SK-N-SH (cell line): ENCODE results near the gene VPS25. TPM values are rescaled to one million over a fixed set of nuclear protein-coding genes. Genes with fewer than 3 reads are reported as not detected.

ENCODE experiments used
- CTCF ChIA-PET: fragments of 300-600, 350-600 bp; formaldehyde crosslinking; extraction: SDS; loops from one replicate; lab custom pipeline; 2021; lab: Yijun Ruan, JAX
- POLR2A ChIA-PET: fragments of 350-600 bp; sonication (Branson Sonifier 250); formaldehyde crosslinking; extraction: SDS; loops from one replicate; lab custom pipeline; 2020; ENCODE audit warnings: antibody characterized with exemption, inconsistent platforms; lab: Yijun Ruan, JAX
- DNase-seq: peaks from one replicate; pipeline ENCODE4 v3.0.0; 2012
- H2AFZ ChIP-seq: fragments of 200-600 bp; sonication (generic); 2 replicates; pipeline ENCODE4 v1.8.1; 2016; ENCODE audit warnings: antibody characterized with exemption, mild to moderate bottlenecking, low read depth
- H3F3A ChIP-seq: fragments of 200-600 bp; sonication (generic); replicated peaks from 2 replicates; pipeline ENCODE3; 2016; ENCODE audit warnings: antibody characterized with exemption, mild to moderate bottlenecking; ENCODE audit not compliant: insufficient read depth
- H3K27ac ChIP-seq, 2 experiments: fragments of 200-500 bp in 1 of 2; fragments of 200-600 bp in 1 of 2; sonication (Bioruptor generic) in 1 of 2; sonication (generic), shearing (Covaris generic) in 1 of 2; 2 replicates each; pipeline versions ENCODE4 v1.5.1 to v1.6.1; 2014 to 2016; ENCODE audit warnings: low read depth in 2 of 2, inconsistent platforms in 1 of 2, low read length in 1 of 2, mild to moderate bottlenecking in 1 of 2, mixed read lengths in 1 of 2
- H3K27me3 ChIP-seq: fragments of 200-600 bp; sonication (generic), shearing (Covaris generic); 2 replicates; pipeline ENCODE4 v1.6.1; 2016; ENCODE audit warnings: mixed run types; ENCODE audit not compliant: insufficient read depth
- H3K36me3 ChIP-seq, 2 experiments: fragments of 200-500 bp in 1 of 2; fragments of 200-600 bp in 1 of 2; sonication (Bioruptor generic) in 1 of 2; sonication (generic) in 1 of 2; replicated peaks in 1 of 2; 2 replicates each; pipeline versions ENCODE3 to v1.5.1; 2014 to 2016; ENCODE audit warnings: low read length in 1 of 2, mild to moderate bottlenecking in 1 of 2; ENCODE audit not compliant: insufficient read depth in 2 of 2, control insufficient read depth in 1 of 2
- H3K4me1 ChIP-seq, 2 experiments: fragments of 200-500 bp in 1 of 2; fragments of 200-600 bp in 1 of 2; sonication (Bioruptor generic) in 1 of 2; sonication (generic), shearing (Covaris generic) in 1 of 2; 2 replicates each; pipeline versions ENCODE4 v1.5.1 to v1.6.1; 2014 to 2016; ENCODE audit warnings: low read depth in 1 of 2, low read length in 1 of 2, mixed run types in 1 of 2; ENCODE audit not compliant: insufficient read depth in 2 of 2, control insufficient read depth in 1 of 2
- H3K4me2 ChIP-seq: fragments of 200-600 bp; sonication (generic), shearing (Covaris generic); 2 replicates; pipeline ENCODE4 v1.6.1; 2017; ENCODE audit warnings: mixed run types
- H3K4me3 ChIP-seq, 2 experiments: fragments of 200-500 bp in 1 of 2; fragments of 200-600 bp in 1 of 2; sonication (Bioruptor generic) in 1 of 2; sonication (generic), shearing (Covaris generic) in 1 of 2; 2 replicates each; pipeline versions ENCODE4 v1.5.1 to v1.8.1; 2014 to 2016; ENCODE audit warnings: low read depth in 2 of 2, inconsistent platforms in 1 of 2, low read length in 1 of 2, mild to moderate bottlenecking in 1 of 2, mixed read lengths in 1 of 2, moderate library complexity in 1 of 2
- H3K79me2 ChIP-seq: fragments of 200-600 bp; sonication (generic); 2 replicates; pipeline ENCODE4 v1.8.1; 2017; ENCODE audit warnings: mild to moderate bottlenecking; ENCODE audit not compliant: insufficient read depth
- H3K9ac ChIP-seq: fragments of 200-600 bp; sonication (generic); 2 replicates; pipeline ENCODE4 v1.6.1; 2017; ENCODE audit warnings: mixed run types
- H3K9me2 ChIP-seq: fragments of 200-600 bp; sonication (generic); 2 replicates; pipeline ENCODE4 v1.6.1; 2017; ENCODE audit warnings: mixed run types
- H3K9me3 ChIP-seq: fragments of 200-600 bp; sonication (generic); 2 replicates; pipeline ENCODE4 v1.6.1; 2017; ENCODE audit warnings: mixed run types, mild to moderate bottlenecking, moderate library complexity
- H4K20me1 ChIP-seq: fragments of 200-600 bp; sonication (generic); 2 replicates; pipeline ENCODE4 v1.6.1; 2017; ENCODE audit warnings: mild to moderate bottlenecking, mixed run types; ENCODE audit not compliant: insufficient read depth
- CHD2 ChIP-seq: fragments of 150-350 bp; IDR thresholded peaks from 2 replicates; pipeline ENCODE4 v1.6.1; 2018; ENCODE audit warnings: low read length; ENCODE audit not compliant: partially characterized antibody
- EP300 ChIP-seq, 2 experiments: IDR thresholded peaks; 2 replicates each; pipeline versions ENCODE4 v1.4.0 to v1.6.1; 2012; ENCODE audit warnings: borderline replicate concordance in 1 of 2, low read depth in 1 of 2, low read length in 1 of 2
- EZH2phosphoT487 ChIP-seq: fragments of 200-600 bp; sonication (generic); IDR thresholded peaks from 2 replicates; pipeline ENCODE4 v1.6.1; 2017; ENCODE audit warnings: low read depth, mixed run types, mild to moderate bottlenecking, antibody characterized with exemption, moderate library complexity, borderline replicate concordance
- FOXM1 ChIP-seq: IDR thresholded peaks from 2 replicates; pipeline ENCODE4 v1.4.0; 2012; ENCODE audit warnings: low read depth, mild to moderate bottlenecking
- GABPA ChIP-seq: IDR thresholded peaks from 2 replicates; pipeline ENCODE4 v1.4.0; 2012; ENCODE audit warnings: low read depth, mild to moderate bottlenecking
- JUND ChIP-seq: IDR thresholded peaks from 2 replicates; pipeline ENCODE4 v1.4.0; 2012
- MEF2A ChIP-seq: IDR thresholded peaks from 2 replicates; pipeline ENCODE4 v1.4.0; 2012; ENCODE audit warnings: low read depth, borderline replicate concordance
- NFIC ChIP-seq: IDR thresholded peaks from 2 replicates; pipeline ENCODE4 v1.4.0; 2012; ENCODE audit warnings: borderline replicate concordance
- RCOR1 ChIP-seq: fragments of 150-350 bp; IDR thresholded peaks from 2 replicates; pipeline ENCODE4 v1.6.1; 2017; ENCODE audit warnings: antibody characterized with exemption, low read length
- RXRA ChIP-seq: IDR thresholded peaks from 2 replicates; pipeline ENCODE4 v1.4.0; 2012; ENCODE audit warnings: low read depth, mild to moderate bottlenecking, borderline replicate concordance
- SMC3 ChIP-seq: IDR thresholded peaks from 2 replicates; pipeline ENCODE4 v1.6.1; 2012; ENCODE audit warnings: low read depth, low read length, improper control_type of control experiment
- TCF12 ChIP-seq: IDR thresholded peaks from 2 replicates; pipeline ENCODE4 v1.4.0; 2012
- TEAD4 ChIP-seq: IDR thresholded peaks from 2 replicates; pipeline ENCODE4 v1.4.0; 2012; ENCODE audit warnings: mild to moderate bottlenecking, borderline replicate concordance; ENCODE audit not compliant: insufficient read depth
- YY1 ChIP-seq: IDR thresholded peaks from 2 replicates; pipeline ENCODE4 v1.4.0; 2012; ENCODE audit warnings: low read depth, mild to moderate bottlenecking
- WGBS: methylation state at CpG from one replicate; pipeline ENCODE4 v1.1.6; 2017; ENCODE audit warnings: low lambda C conversion rate; 5-methylcytosine and 5-hydroxymethylcytosine counted together
- polyA plus RNA-seq, 3 experiments: library from polyadenylated mRNA; depleted of rRNA; stranded (reverse); fragments of >200 nt; gene quantifications; 2 replicates each; pipeline ENCODE4 v1.2.3, GENCODE V29; 2012
- TF ChIP-seq, protein P1 (sequence below): fragments of 150-350 bp; IDR thresholded peaks from 2 replicates; pipeline ENCODE4 v1.6.1; 2017; ENCODE audit warnings: antibody characterized with exemption, low read length, low read depth, borderline replicate concordance
- TF ChIP-seq, protein P2 (sequence below): IDR thresholded peaks from 2 replicates; pipeline ENCODE4; 2012
- TF ChIP-seq, protein P3 (sequence below): IDR thresholded peaks from 2 replicates; pipeline ENCODE4 v1.4.0; 2012; ENCODE audit warnings: low read depth, borderline replicate concordance
- TF ChIP-seq, protein P4 (sequence below): fragments of 200-600 bp; sonication (generic); IDR thresholded peaks from 2 replicates; pipeline ENCODE4 v1.6.1; 2017; ENCODE audit warnings: antibody characterized with exemption, mild to moderate bottlenecking, moderate library complexity

The VPS25 gene
- polyA plus RNA-seq, 1 of the 3 experiments (the other 2 are of a cell fraction), result 127 TPM

DNA sequence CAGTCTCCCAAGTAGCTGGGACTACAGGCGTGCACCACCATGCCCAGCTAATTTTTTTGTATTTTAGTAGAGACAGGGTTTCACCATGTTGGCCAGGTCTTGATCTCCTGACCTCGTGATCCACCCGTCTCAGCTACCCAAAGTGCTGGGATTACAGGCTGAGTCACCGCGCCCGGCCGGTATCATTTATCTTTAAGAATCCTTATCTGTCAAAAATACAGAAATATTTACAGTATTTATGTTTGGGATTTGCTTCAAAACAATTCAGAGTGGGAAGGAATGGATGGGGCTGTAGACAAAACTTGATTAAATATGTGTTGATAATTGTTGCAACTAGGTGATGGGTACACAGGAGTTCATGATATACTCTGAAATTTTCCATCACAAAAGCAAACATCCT lies 47.9 kb downstream of the VPS25 start:
- Histone ChIP-seq H3K27ac (no peak overlapping the region), H3K9me3 (no peaks in the 10 kb centered on the region), H3F3A (peaks cover 43% of the 10 kb centered on the region), H3K79me2 (peaks cover 34% of the 10 kb centered on the region), H3K4me3 (no peak overlapping the region), H4K20me1 (no peaks in the 10 kb centered on the region), H3K4me1 (peaks cover under 1 to 4% of the 10 kb centered on the region in 2 experiments; a peak in 1 of 4 replicates), H3K27me3 (no peaks in the 10 kb centered on the region), H2AFZ (no peak overlapping the region), H3K4me2 (no peak overlapping the region), H3K9me2 (no peaks in the 10 kb centered on the region), H3K9ac (no peak overlapping the region), H3K36me3 (peaks cover 44 to 61% of the 10 kb centered on the region in 2 experiments)
- 86% methylated on average over 7 of the region's 7 CpGs for WGBS
- no peak for DNase-seq
- TF ChIP-seq RXRA (no peak), YY1 (no peak), EP300 (IDR thresholded peaks at IDR 0.05; ENCODE audit: borderline replicate concordance in 1 of 2, low read depth in 1 of 2, low read length in 1 of 2) (no peak), CHD2 (no peak), EZH2phosphoT487 (no peak), GABPA (no peak), MEF2A (no peak), NFIC (no peak), RCOR1 (no peak), SMC3 (no peak), JUND (no peak), TCF12 (no peak), FOXM1 (no peak), TEAD4 (no peak)
- TF ChIP-seq, protein P1, sequence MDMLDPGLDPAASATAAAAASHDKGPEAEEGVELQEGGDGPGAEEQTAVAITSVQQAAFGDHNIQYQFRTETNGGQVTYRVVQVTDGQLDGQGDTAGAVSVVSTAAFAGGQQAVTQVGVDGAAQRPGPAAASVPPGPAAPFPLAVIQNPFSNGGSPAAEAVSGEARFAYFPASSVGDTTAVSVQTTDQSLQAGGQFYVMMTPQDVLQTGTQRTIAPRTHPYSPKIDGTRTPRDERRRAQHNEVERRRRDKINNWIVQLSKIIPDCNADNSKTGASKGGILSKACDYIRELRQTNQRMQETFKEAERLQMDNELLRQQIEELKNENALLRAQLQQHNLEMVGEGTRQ, result no peak
- TF ChIP-seq, protein P2, sequence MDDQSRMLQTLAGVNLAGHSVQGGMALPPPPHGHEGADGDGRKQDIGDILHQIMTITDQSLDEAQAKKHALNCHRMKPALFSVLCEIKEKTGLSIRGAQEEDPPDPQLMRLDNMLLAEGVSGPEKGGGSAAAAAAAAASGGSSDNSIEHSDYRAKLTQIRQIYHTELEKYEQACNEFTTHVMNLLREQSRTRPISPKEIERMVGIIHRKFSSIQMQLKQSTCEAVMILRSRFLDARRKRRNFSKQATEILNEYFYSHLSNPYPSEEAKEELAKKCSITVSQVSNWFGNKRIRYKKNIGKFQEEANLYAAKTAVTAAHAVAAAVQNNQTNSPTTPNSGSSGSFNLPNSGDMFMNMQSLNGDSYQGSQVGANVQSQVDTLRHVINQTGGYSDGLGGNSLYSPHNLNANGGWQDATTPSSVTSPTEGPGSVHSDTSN, result no peak
- TF ChIP-seq, protein P3, sequence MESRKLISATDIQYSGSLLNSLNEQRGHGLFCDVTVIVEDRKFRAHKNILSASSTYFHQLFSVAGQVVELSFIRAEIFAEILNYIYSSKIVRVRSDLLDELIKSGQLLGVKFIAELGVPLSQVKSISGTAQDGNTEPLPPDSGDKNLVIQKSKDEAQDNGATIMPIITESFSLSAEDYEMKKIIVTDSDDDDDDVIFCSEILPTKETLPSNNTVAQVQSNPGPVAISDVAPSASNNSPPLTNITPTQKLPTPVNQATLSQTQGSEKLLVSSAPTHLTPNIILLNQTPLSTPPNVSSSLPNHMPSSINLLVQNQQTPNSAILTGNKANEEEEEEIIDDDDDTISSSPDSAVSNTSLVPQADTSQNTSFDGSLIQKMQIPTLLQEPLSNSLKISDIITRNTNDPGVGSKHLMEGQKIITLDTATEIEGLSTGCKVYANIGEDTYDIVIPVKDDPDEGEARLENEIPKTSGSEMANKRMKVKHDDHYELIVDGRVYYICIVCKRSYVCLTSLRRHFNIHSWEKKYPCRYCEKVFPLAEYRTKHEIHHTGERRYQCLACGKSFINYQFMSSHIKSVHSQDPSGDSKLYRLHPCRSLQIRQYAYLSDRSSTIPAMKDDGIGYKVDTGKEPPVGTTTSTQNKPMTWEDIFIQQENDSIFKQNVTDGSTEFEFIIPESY, result no peak
- TF ChIP-seq, protein P4, sequence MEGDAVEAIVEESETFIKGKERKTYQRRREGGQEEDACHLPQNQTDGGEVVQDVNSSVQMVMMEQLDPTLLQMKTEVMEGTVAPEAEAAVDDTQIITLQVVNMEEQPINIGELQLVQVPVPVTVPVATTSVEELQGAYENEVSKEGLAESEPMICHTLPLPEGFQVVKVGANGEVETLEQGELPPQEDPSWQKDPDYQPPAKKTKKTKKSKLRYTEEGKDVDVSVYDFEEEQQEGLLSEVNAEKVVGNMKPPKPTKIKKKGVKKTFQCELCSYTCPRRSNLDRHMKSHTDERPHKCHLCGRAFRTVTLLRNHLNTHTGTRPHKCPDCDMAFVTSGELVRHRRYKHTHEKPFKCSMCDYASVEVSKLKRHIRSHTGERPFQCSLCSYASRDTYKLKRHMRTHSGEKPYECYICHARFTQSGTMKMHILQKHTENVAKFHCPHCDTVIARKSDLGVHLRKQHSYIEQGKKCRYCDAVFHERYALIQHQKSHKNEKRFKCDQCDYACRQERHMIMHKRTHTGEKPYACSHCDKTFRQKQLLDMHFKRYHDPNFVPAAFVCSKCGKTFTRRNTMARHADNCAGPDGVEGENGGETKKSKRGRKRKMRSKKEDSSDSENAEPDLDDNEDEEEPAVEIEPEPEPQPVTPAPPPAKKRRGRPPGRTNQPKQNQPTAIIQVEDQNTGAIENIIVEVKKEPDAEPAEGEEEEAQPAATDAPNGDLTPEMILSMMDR, result no peak
- POLR2A ChIA-PET, result interaction anchor here (0.6 kb wide), 1 partner anchor 22 kb away, joined by 3 read pairs; the partner anchor contains the start of gene CNTD1
- CTCF ChIA-PET, result interaction anchor here (0.6 to 3.7 kb wide), 11 partner anchors 10 to 108 kb away, joined by 3 to 35 read pairs (median 3); partner anchors contain the start of gene WNK4
